OCI-LY7 (cell line): Measurements from ENCODE around the gene FOXK1. TPM values are rescaled to one million over a fixed set of nuclear protein-coding genes. Genes with fewer than 3 reads are reported as not detected.

Experiments used
- BruUV-seq: library from RNA; stranded (reverse); fragments of 400-500 nt; replicated peaks from 2 replicates; lab custom pipeline; 2021; lab: Mats Ljungman, UMichigan
- CTCF ChIA-PET: fragments of 300-600 bp; sonication (Branson Sonifier 250); formaldehyde crosslinking; loops from one replicate; lab custom pipeline; 2022; ENCODE audit warnings: antibody characterized with exemption; ENCODE audit not compliant: unreplicated experiment; lab: Charles Lee
- POLR2A ChIA-PET: fragments of 300-600 bp; sonication (Branson Sonifier 250); formaldehyde crosslinking; loops from one replicate; lab custom pipeline; 2022; ENCODE audit warnings: antibody characterized with exemption; lab: Charles Lee
- DNase-seq: peaks from one replicate; pipeline ENCODE4 v3.0.0-alpha.2; 2015; ENCODE audit warnings: low spot score
- H2AFZ ChIP-seq: fragments of 200-600 bp; sonication (generic), shearing (Covaris generic); 2 replicates; pipeline ENCODE4 v1.6.1; 2014; ENCODE audit warnings: mild to moderate bottlenecking, antibody characterized with exemption, low read length, moderate library complexity
- H3K27ac ChIP-seq: fragments of 200-600 bp; sonication (generic); 2 replicates; pipeline ENCODE4 v1.5.1; 2014; ENCODE audit warnings: mixed run types, low read depth, mild to moderate bottlenecking, moderate library complexity, low read length, inconsistent platforms; ENCODE audit not compliant: poor library complexity, severe bottlenecking
- H3K36me3 ChIP-seq: fragments of 200-600 bp; sonication (generic); 2 replicates; pipeline ENCODE4 v1.6.1; 2014; ENCODE audit warnings: mild to moderate bottlenecking, antibody characterized with exemption, low read length, moderate library complexity, mixed read lengths; ENCODE audit not compliant: insufficient read depth
- H3K4me1 ChIP-seq: fragments of 200-600 bp; sonication (generic); 2 replicates; pipeline ENCODE4 v1.5.1; 2014; ENCODE audit warnings: mild to moderate bottlenecking, low read length; ENCODE audit not compliant: insufficient read depth, poor library complexity, severe bottlenecking
- H3K4me2 ChIP-seq: fragments of 200-600 bp; sonication (generic); 2 replicates; pipeline ENCODE4 v1.6.1; 2014; ENCODE audit warnings: mild to moderate bottlenecking, low read length
- H3K4me3 ChIP-seq: fragments of 200-600 bp; sonication (generic); 2 replicates; pipeline ENCODE4 v1.5.1; 2014; ENCODE audit warnings: mild to moderate bottlenecking, low read depth, low read length; ENCODE audit not compliant: poor library complexity, severe bottlenecking
- H3K79me2 ChIP-seq: fragments of 200-600 bp; sonication (generic); 2 replicates; pipeline ENCODE4 v1.6.1; 2016; ENCODE audit warnings: low read depth, mild to moderate bottlenecking, low read length, moderate library complexity, mixed read lengths; ENCODE audit not compliant: insufficient read depth
- H3K9me2 ChIP-seq: fragments of 200-600 bp; sonication (generic); 2 replicates; pipeline ENCODE4 v1.6.1; 2016; ENCODE audit warnings: mild to moderate bottlenecking, low read length, mixed read lengths; ENCODE audit not compliant: insufficient read depth
- H3K9me3 ChIP-seq: fragments of 200-600 bp; sonication (generic); 2 replicates; pipeline ENCODE4 v1.6.1; 2014; ENCODE audit warnings: mild to moderate bottlenecking, mixed run types, low read length, mixed read lengths
- H4K20me1 ChIP-seq: fragments of 200-600 bp; sonication (generic); 2 replicates; pipeline ENCODE4 v1.6.1; 2014; ENCODE audit warnings: mild to moderate bottlenecking, antibody characterized with exemption, low read length, moderate library complexity, mixed read lengths; ENCODE audit not compliant: insufficient read depth
- EZH2phosphoT487 ChIP-seq: fragments of 200-600 bp; sonication (generic); IDR thresholded peaks from 2 replicates; pipeline ENCODE4 v1.6.1; 2018; ENCODE audit warnings: low read depth, borderline replicate concordance, mild to moderate bottlenecking, mixed run types, antibody characterized with exemption, low read length, moderate library complexity, mixed read lengths
- intact Hi-C: fragments of 100-400 bp; cut with micrococcal nuclease; formaldehyde crosslinking; loops from one replicate; pipeline ENCODE4 v1.10.0; 2022; ENCODE audit not compliant: unreplicated experiment
- total RNA-seq, 2 experiments: library from RNA; depleted of rRNA in 1 of 2; stranded (reverse); fragments of >200 nt in 1 of 2; shearing (Covaris generic) in 1 of 2; gene quantifications; 2 replicates each; pipeline ENCODE4 v1.2.3, GENCODE V29; 2014 to 2022
- TF ChIP-seq, protein P1 (sequence below): fragments of 200-600 bp; sonication (generic); conservative IDR thresholded peaks from 2 replicates; pipeline ENCODE4 v1.5.1; 2014; ENCODE audit warnings: mild to moderate bottlenecking, antibody characterized with exemption, low read length, moderate library complexity, mixed read lengths

The FOXK1 gene
- total RNA-seq, 2 experiments from 2014 or later = 17.3 to 34.5 TPM

DNA sequence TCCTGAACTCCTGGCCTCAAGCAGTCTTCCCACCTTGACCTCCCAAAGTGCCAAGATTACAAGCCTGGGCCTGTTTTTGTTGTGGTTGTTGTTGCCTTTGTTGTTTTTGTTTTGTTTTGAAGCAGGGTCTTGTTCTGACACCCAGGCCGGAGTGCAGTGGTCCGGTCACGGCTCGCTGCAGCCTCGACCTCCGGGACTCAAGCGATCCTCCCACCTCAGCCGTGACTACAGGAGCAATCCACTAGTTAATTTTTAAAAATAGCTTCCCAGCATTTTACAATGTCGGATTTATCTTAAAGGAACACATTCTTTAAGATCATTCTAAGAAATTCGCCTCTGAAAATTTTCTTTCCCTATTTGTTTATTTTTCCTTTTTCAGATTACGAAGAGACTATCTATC lies 65.7 kb downstream of the FOXK1 start:
- H3K4me3 ChIP-seq = no peak overlapping the region
- H3K4me1 ChIP-seq = peaks cover 27% of the 10 kb centered on the region
- BruUV-seq = no TSS peak
- no peak overlapping the region for H2AFZ ChIP-seq
- H4K20me1 ChIP-seq = no peaks in the 10 kb centered on the region
- intact Hi-C loops = no loop called here
- H3K4me2 ChIP-seq = no peak overlapping the region
- H3K79me2 ChIP-seq = peaks cover 12% of the 10 kb centered on the region; the same call in 1 of the 2 replicates
- POLR2A ChIA-PET = no interaction called here
- TF ChIP-seq, protein P1, sequence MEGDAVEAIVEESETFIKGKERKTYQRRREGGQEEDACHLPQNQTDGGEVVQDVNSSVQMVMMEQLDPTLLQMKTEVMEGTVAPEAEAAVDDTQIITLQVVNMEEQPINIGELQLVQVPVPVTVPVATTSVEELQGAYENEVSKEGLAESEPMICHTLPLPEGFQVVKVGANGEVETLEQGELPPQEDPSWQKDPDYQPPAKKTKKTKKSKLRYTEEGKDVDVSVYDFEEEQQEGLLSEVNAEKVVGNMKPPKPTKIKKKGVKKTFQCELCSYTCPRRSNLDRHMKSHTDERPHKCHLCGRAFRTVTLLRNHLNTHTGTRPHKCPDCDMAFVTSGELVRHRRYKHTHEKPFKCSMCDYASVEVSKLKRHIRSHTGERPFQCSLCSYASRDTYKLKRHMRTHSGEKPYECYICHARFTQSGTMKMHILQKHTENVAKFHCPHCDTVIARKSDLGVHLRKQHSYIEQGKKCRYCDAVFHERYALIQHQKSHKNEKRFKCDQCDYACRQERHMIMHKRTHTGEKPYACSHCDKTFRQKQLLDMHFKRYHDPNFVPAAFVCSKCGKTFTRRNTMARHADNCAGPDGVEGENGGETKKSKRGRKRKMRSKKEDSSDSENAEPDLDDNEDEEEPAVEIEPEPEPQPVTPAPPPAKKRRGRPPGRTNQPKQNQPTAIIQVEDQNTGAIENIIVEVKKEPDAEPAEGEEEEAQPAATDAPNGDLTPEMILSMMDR = no peak
- TF ChIP-seq EZH2phosphoT487 = no peak
- no peaks in the 10 kb centered on the region for H3K9me2 ChIP-seq
- CTCF ChIA-PET = no interaction called here
- DNase-seq = no peak
- H3K36me3 ChIP-seq = peaks cover 51% of the 10 kb centered on the region
- no peaks in the 10 kb centered on the region for H3K9me3 ChIP-seq
- H3K27ac ChIP-seq = no peak overlapping the region

DNA sequence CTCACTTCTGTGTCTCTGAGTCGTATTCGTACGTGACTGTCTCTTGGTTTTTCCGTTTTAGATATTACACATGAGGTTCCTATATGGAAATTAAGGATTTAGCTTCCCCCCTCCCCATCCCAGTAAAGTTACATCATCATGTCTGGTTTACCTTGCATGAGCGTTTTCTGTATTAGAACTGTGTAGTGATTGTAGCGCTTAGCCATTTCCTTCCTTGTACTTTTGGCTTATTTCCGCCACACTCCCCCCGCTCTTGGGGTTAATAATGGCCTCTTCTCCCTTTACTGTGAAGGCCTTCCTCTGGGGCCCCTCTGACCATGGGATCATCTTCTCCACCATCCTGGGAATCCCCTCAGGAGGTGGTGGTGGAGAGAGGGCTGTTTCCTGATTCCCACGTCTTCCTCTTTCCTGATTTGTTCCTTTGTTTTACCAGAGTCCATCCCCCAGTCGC lies 66.2 kb downstream of the FOXK1 start:
- peaks cover 27% of the 10 kb centered on the region for H3K4me1 ChIP-seq
- no peaks in the 10 kb centered on the region for H3K9me2 ChIP-seq
- H3K36me3 ChIP-seq = peaks cover 46% of the 10 kb centered on the region
- H3K4me3 ChIP-seq = no peak overlapping the region
- BruUV-seq = no TSS peak
- TF ChIP-seq EZH2phosphoT487 = no peak
- TF ChIP-seq, protein P1 = no peak
- POLR2A ChIA-PET = no interaction called here
- H3K4me2 ChIP-seq = no peak overlapping the region
- H3K9me3 ChIP-seq = no peaks in the 10 kb centered on the region
- CTCF ChIA-PET = no interaction called here
- DNase-seq = no peak
- intact Hi-C loops = no loop called here
- H4K20me1 ChIP-seq = no peaks in the 10 kb centered on the region
- H3K79me2 ChIP-seq = peaks cover 12% of the 10 kb centered on the region; the same call in 1 of the 2 replicates
- no peak overlapping the region for H2AFZ ChIP-seq
- no peak overlapping the region for H3K27ac ChIP-seq

DNA sequence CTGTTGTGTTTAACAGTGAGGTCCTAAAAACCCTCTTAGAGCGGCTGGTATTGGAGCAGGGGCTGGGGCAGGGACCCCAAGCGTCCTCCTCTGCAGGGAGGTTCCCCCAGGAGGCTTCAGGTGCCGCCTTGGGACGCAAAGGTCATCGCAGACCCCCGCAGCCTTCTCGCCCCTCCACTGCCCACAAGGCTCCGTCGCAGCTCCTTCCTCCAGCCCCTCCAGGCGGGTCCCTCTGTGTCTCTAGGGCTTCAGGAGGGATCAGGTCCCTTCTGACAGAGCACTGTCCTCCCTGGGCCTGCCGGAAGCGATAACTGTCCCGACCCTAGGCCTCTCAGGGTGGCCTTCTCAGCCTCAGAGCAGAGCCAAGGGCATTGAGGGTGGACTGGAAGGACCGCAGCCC lies 67.3 kb downstream of the FOXK1 start:
- no peak overlapping the region for H3K4me2 ChIP-seq
- ChIA-PET POLR2A (interaction anchor here (0.7 kb wide), 1 partner anchor 45 kb away, joined by 4 read pairs; no protein-coding TSS in a partner anchor), CTCF (no interaction called here)
- intact Hi-C loops = no loop called here
- no peaks in the 10 kb centered on the region for H3K9me3 ChIP-seq
- no peaks in the 10 kb centered on the region for H3K9me2 ChIP-seq
- H4K20me1 ChIP-seq = no peaks in the 10 kb centered on the region
- no peak for DNase-seq
- no TSS peak for BruUV-seq
- H3K4me3 ChIP-seq = no peak overlapping the region
- no peak overlapping the region for H3K27ac ChIP-seq
- no peak overlapping the region for H2AFZ ChIP-seq
- H3K79me2 ChIP-seq = peaks cover 12% of the 10 kb centered on the region; the same call in 1 of the 2 replicates
- TF ChIP-seq, protein P1 = no peak
- peaks cover 20% of the 10 kb centered on the region for H3K4me1 ChIP-seq
- peaks cover 44% of the 10 kb centered on the region for H3K36me3 ChIP-seq
